Lower leg skin (tissue), 4 donors: Measurements from ENCODE around the gene MAP1B. TPM values are rescaled to one million over a fixed set of nuclear protein-coding genes. Genes with fewer than 3 reads are reported as not detected.

Experiments
- DNase-seq, 2 donors: peaks; one replicate each; pipeline ENCODE4 v3.0.0-alpha.2; 2019; ENCODE audit warnings: low spot score in 2 of 2
- H3K4me3 ChIP-seq: fragments of 200-600 bp; sonication (generic); 2 replicates; pipeline ENCODE4 v1.5.1; 2017; ENCODE audit warnings: mild to moderate bottlenecking, low read depth; ENCODE audit not compliant: poor library complexity, severe bottlenecking
- POLR2A ChIP-seq, 2 donors: fragments of 450-650 bp; IDR thresholded peaks; one replicate each; pipeline ENCODE4 v1.6.1; 2016 to 2017; ENCODE audit warnings: antibody characterized with exemption in 2 of 2, mild to moderate bottlenecking in 1 of 2, moderate library complexity in 1 of 2
- WGBS, 2 donors: methylation state at CpG; one replicate each; pipeline ENCODE4 v1.1.5; 2018; 5-methylcytosine and 5-hydroxymethylcytosine counted together
- intact Hi-C: fragments of 100-400 bp; cut with DNase I; formaldehyde crosslinking; loops from one replicate; pipeline ENCODE4 v1.15.0; 2023; ENCODE audit warnings: low total_unique reads
- total RNA-seq, 4 donors: library from RNA; depleted of rRNA; stranded (reverse); fragments of >200 nt; gene quantifications; one replicate each; pipeline ENCODE4 v1.1.0, GENCODE V29; 2016
- TF ChIP-seq, protein P1 (sequence below), 3 donors: fragments of 450-650 bp; IDR thresholded peaks; one replicate each; pipeline ENCODE4 v1.5.1; 2016; ENCODE audit warnings: antibody characterized with exemption in 3 of 3, mild to moderate bottlenecking in 3 of 3, moderate library complexity in 2 of 3

MAP1B gene
- total RNA-seq, 4 donors from 2014 or later, result 26.3 to 218 (median 73.9) TPM

DNA sequence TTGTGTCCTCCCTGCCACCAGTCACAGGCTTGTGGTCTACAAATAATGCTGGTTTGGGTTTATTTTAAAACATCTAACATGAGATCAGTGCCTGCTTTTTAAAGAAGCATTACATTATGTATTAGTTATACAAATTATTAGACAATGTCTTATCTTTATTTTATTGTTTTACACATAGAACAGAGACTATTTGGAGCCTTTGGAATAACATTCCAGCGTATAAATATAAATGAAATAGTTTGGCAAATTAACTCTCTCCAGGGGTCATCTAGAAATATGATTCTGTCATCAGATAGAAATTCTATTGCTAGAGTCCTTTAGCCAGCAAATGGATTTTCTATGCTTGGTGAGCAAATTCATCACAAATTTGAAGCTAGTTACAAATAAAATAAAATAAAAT, 22.4 kb downstream of the MAP1B start:
- no peak for DNase-seq
- TF ChIP-seq, protein P1, sequence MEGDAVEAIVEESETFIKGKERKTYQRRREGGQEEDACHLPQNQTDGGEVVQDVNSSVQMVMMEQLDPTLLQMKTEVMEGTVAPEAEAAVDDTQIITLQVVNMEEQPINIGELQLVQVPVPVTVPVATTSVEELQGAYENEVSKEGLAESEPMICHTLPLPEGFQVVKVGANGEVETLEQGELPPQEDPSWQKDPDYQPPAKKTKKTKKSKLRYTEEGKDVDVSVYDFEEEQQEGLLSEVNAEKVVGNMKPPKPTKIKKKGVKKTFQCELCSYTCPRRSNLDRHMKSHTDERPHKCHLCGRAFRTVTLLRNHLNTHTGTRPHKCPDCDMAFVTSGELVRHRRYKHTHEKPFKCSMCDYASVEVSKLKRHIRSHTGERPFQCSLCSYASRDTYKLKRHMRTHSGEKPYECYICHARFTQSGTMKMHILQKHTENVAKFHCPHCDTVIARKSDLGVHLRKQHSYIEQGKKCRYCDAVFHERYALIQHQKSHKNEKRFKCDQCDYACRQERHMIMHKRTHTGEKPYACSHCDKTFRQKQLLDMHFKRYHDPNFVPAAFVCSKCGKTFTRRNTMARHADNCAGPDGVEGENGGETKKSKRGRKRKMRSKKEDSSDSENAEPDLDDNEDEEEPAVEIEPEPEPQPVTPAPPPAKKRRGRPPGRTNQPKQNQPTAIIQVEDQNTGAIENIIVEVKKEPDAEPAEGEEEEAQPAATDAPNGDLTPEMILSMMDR (IDR thresholded peaks at IDR 0.05), result no peak
- no peak for TF ChIP-seq POLR2A (IDR thresholded peaks at IDR 0.05)
- WGBS, 2 donors, result 52 to 82% methylated on average over 1 of the region's 1 CpG
- intact Hi-C loops, result loop anchor here (10.0 kb wide), 1 partner anchor 115 kb away; no protein-coding TSS in a partner anchor
- H3K4me3 ChIP-seq, result no peak overlapping the region

DNA sequence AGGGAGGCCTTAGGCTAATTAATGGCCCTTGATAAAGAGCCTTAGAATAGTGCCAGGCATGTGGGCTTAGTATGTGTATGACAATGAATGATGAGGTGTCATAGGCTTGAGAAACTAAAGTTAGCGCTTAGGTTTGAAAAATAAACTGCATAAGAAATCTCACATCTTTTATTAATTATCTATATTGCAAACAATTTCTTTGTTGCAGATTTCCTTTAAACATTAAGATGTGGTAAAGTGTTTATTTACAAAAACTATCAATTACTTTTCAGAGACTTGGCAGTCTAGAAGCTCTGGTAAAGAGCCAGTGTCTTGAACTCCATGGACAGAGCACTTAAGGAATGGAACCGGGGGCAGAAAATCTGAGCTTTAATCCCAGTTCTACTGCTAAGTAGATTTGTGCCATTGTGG, 23.1 kb downstream of the MAP1B start:
- no peak for DNase-seq
- WGBS, 2 donors, result 60 to 79% methylated on average over 2 of the region's 2 CpGs

DNA sequence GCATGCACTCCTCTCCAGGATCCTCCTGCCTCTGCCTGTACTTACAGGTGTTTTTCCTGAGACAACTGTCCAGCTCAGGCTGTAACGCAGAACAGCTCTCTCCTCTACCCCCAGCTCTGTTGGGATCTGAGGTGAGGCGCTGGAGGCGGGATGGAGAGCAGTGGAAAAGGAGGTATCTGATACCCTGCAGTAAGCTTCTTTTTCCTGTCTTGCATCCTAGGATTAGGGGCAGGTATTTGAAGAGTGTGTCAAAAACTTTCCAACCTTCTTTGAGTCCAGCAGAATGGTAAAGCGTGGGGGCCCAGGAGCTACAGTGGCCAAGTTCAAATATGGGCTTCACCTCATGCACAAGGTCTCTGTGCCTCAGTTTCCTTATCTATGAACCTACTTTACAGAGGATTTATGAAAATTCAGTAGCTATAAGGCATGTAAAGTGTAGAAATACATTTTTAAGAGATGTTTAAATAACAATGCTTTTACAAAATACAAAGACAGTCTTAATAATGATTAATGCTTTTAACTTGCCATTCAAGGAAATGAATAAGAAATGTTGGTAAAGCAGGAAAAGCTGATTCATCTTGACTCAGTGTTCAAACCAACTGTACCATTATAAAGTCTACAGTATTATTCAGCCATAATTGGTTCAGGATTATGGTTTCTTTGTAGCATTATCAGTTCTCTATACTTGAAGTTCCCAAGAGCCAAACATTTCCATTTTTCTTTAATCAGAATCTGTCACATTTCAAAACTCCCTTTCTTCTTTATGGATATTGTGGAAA, 26.1 kb downstream of the MAP1B start:
- WGBS, 2 donors, result 96 to 97% methylated on average over 4 of the region's 4 CpGs
- intact Hi-C loops, result loop anchor here (10.0 kb wide), 1 partner anchor 111 kb away; no protein-coding TSS in a partner anchor
- TF ChIP-seq POLR2A (IDR thresholded peaks at IDR 0.05), result no peak
- TF ChIP-seq, protein P1 (IDR thresholded peaks at IDR 0.05), result no peak
- no peak overlapping the region for H3K4me3 ChIP-seq
- no peak for DNase-seq

More for the DNA sequence above, 23.1 kb downstream of the MAP1B start:
- TF ChIP-seq, protein P1 (IDR thresholded peaks at IDR 0.05), result no peak
- TF ChIP-seq POLR2A (IDR thresholded peaks at IDR 0.05), result no peak
- intact Hi-C loops, result loop anchor here (10.0 kb wide), 1 partner anchor 114 kb away; no protein-coding TSS in a partner anchor
- H3K4me3 ChIP-seq, result no peak overlapping the region

DNA sequence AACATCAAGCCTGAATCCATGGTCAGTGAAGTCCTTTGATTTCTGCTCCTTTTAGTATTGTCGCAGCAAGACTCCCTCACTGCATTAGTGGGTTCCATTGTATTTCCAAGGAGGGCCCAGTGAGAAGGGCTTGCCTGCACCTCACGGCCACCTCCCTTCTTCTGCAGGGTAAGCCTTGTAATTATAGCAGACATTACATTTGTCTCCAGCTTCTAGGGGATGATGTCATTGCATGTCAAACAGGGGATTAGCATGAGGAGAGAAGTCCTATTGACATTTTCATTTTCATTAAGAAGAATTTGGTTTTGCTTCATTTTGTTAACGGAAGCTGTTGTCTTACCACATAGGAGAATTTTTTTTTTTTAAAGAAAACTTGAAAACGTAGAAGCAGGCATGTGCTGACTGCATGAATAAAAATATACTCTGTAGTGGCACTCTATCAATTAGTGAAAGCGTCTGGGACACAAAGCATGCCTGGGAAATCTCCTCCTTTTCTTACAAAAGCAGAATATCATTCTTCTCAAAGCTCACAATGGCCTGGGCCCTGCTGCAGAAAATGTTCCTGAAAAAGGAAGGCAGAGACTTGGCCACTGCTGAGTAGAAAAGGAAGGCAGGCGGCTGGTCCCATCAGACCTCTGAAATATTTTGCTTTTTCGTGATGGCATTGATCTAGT, 27.1 kb downstream of the MAP1B start:
- TF ChIP-seq POLR2A (IDR thresholded peaks at IDR 0.05), result no peak
- TF ChIP-seq, protein P1 (IDR thresholded peaks at IDR 0.05), result no peak
- intact Hi-C loops, result loop anchor here (10.0 kb wide), 1 partner anchor 110 kb away; no protein-coding TSS in a partner anchor
- no peak for DNase-seq
- H3K4me3 ChIP-seq, result no peak overlapping the region
- 72 to 73% methylated on average over 7 of the region's 7 CpGs for WGBS, 2 donors

DNA sequence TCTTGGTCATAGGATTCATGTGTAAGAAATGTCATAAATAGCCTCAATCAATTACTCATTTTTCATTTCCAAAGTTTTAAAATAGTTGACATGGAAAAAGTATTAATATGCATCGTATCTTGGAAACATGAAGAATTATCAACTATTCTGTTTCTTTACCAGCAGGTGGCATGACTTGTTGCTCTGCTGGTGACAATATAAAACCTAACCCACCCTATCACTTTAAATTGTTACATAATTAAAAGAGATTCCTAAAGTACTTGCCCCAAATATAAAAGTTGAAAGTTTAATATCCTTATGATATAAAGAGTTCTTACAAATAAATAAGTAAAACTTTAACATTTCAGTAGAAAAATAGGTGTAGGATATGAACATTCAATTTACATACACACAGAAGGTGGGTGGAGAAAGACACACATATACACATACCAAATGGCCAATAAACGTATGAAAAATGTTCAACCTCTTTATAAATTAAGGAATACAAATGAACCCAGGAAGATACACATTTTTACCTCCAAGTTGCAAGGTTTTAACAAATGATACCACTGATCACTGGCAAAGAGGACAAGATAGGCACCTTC, 30.6 kb downstream of the MAP1B start:
- intact Hi-C loops, result loop anchor here (10.0 kb wide), 1 partner anchor 107 kb away; no protein-coding TSS in a partner anchor
- H3K4me3 ChIP-seq, result no peak overlapping the region
- no peak for DNase-seq
- TF ChIP-seq, protein P1 (IDR thresholded peaks at IDR 0.05), result no peak
- no peak for TF ChIP-seq POLR2A (IDR thresholded peaks at IDR 0.05)
- WGBS, 2 donors, result 48 to 58% methylated on average over 2 of the region's 2 CpGs
